Peyer's patch (tissue), 4 donors: ENCODE data around the gene GNAS-AS1.

ENCODE experiments used
- POLR2A ChIP-seq, 2 donors: fragments of 450-650 bp; IDR thresholded peaks; one replicate each; pipeline ENCODE4 v1.5.1; 2017; ENCODE audit warnings: antibody characterized with exemption in 2 of 2, mild to moderate bottlenecking in 2 of 2, moderate library complexity in 2 of 2
- TF ChIP-seq, protein P1 (sequence below), 6 experiments: fragments of 450-650 bp in 4 of 6; fragments of 200-600 bp in 2 of 6; sonication (generic) in 1 of 6; IDR thresholded peaks; one replicate each; pipeline ENCODE4 v1.5.1; 2017 to 2019; ENCODE audit warnings: antibody characterized with exemption in 6 of 6, mild to moderate bottlenecking in 3 of 6, moderate library complexity in 1 of 6

DNA sequence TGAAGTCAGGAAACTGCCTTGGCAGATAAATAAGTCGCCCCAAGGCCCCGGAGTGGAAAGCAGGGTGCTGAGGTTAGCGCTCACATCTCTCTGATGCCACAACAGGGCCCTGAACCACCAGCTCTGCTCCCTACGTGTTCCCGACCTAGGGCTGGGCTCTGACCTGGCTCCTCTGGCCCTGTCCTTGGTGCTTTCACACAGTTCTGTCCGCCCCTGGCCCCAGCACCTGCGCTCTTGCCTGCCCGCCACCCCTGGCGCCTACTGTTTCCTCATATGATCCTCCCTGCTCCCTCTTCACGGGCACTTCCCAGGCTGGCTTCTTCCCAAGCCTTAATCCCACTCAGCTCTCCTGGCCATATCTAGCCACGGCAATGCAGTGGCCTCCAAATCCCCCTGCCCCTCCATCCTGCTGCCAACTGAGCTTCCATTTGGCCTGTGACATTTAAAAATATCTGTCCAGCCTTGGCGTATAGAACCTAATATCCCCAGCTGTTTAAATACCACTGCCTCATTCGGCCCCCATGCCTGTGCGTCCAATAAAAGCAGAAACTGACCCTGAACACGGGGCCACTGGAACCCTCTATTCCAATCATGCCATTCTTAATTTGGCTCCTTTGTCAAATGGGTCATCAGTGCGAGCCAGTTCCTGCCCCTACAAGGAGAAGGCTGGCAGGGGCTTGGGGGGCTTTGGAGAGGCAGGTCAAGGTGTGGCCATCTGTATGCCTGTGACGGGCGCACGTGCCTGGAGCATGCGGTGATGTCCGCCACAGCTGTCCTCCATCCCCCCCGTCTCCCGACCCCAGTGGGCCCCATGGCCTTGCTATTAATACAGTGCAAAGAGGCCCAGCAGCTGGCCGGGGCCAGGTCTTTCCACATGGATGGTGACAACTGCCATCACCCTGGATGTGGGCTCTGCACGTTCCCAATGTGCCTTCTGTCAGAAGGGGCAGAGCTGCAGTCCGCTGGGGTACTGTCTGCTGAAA lies 27.7 kb downstream of the GNAS-AS1 start:
- TF ChIP-seq, protein P1, sequence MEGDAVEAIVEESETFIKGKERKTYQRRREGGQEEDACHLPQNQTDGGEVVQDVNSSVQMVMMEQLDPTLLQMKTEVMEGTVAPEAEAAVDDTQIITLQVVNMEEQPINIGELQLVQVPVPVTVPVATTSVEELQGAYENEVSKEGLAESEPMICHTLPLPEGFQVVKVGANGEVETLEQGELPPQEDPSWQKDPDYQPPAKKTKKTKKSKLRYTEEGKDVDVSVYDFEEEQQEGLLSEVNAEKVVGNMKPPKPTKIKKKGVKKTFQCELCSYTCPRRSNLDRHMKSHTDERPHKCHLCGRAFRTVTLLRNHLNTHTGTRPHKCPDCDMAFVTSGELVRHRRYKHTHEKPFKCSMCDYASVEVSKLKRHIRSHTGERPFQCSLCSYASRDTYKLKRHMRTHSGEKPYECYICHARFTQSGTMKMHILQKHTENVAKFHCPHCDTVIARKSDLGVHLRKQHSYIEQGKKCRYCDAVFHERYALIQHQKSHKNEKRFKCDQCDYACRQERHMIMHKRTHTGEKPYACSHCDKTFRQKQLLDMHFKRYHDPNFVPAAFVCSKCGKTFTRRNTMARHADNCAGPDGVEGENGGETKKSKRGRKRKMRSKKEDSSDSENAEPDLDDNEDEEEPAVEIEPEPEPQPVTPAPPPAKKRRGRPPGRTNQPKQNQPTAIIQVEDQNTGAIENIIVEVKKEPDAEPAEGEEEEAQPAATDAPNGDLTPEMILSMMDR (IDR thresholded peaks at IDR 0.05): no peak
- no peak for TF ChIP-seq POLR2A (IDR thresholded peaks at IDR 0.05)
